SW480 (cell line): ENCODE data around the gene CDC7.
"Not testable (repeated sequence)": the region's sequence is repeated elsewhere in the genome, so short reads cannot be mapped to it uniquely, and the experiment has no call there.

Source experiments
- DNase-seq: peaks from one replicate; pipeline ENCODE4 v3.0.0-alpha.2; 2016; ENCODE audit warnings: low spot score

Gene CDC7

GRCh38 chr1:91511386-91511785 lies 10.7 kb downstream of the CDC7 start:
- DNase-seq, result peak; percentile 36

GRCh38 chr1:91513160-91513559 lies 12.5 kb downstream of the CDC7 start:
- no peak for DNase-seq

DNA sequence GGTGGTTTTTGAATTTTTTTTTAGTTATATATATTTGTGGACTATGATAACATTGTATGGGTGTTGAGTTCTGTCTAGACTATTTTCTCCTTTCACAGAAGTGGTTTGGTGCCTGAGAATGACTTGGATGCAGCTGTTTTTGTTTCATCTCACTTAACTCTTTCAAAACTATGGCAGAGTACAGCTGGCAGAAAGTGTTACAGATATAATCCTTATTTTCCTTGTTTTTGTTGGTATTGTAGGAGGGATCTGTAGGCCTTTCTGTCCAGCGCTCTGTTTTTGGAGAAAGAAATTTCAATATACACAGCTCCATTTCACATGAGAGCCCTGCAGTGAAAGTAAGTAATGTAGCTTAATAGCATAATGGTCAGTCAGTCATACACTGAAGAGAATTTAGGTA lies 13.1 kb downstream of the CDC7 start:
- no peak for DNase-seq

DNA sequence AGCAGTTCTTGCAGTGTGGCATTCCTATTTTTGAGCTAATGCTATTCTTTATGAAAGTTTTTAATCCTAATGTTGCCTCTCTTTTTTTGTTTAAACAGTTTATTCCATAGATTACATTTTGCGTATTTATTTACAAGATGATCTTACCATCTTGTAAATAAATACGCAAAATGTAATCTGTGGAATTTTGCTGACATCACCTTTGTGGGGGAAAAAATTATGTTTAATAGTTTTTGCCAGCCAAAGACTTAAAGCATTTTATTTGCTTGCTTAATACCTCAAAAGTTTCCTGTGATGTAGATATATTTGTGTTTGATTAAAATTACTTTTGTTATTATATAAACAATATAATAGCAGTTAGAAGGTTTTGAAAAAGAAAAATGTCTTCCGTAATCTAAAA lies 15.3 kb downstream of the CDC7 start:
- no peak for DNase-seq

DNA sequence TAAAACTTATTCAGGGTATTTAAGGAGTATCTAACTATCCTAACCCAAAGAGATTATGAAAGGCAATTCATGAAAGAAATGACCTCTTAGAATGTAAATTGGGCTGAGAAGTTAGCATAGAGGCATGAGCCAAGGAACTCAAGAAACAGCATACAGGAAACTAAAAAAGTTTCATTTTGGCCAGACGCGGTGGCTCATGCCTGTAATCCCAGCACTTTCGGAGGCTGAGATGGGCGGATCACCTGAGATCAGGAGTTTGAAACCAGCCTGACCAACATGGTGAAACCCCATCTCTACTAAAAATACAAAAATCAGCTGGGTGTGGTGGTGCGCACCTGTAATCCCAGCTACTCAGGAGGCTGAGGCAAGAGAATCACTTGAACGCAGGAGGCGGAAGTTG lies 16.0 kb downstream of the CDC7 start:
- not testable (repeated sequence) for DNase-seq

- DNase-seq, result not testable (repeated sequence)
Measured at GRCh38 chr1:91519167-91519566, 18.5 kb downstream of the CDC7 start.

DNA sequence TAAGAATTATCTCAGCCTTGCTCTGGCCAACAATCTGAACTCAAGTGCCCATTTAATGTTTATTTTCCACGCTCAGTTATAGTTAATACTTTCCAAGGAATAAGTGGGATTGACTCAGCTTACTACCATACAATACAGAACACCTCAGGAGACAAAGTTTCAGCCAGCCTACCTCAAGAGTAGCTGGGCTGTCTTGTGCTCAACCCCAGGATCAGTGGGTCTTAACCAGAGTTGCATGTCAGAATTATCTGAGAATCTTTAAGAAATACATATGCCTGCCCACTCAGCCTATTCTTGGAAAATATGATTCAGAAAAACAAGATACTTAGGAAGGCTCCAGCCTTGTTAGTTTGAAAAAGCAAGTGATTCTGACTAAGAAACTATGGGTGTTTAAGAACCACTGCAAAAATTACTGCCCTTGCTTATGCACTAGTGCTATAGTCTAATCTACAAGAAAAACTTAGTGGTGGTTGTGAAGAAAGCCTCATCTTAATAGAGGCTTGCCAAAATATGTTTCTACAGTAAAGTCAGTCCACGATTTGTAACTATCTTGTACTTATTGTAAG lies 20.4 kb downstream of the CDC7 start:
- no peak for DNase-seq

GRCh38 chr1:91523482-91523881 lies 22.8 kb downstream of the CDC7 start:
- DNase-seq, result no peak

DNA sequence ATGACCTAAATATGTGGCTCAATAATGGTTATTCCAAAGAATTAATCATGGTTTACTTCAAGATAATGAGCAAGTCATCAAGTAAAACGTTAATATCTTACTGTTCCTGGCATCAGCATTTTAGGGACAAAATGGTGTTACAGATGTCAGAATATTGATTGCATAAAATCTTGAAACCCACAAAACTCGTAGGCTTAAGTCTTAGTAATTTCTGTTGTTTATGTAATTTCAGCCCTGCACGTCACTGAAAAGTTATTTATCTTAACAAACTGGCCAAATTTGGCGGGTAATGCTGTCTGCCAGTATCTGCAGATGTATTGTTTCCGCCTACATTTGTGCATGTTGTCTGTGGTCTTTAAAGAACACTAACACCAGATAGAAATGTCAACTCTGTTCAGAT lies 25.8 kb downstream of the CDC7 start:
- no peak for DNase-seq

GRCh38 chr1:91527266-91527765 lies 26.7 kb downstream of the CDC7 start:
- no peak for DNase-seq

- no peak for DNase-seq
Measured at GRCh38 chr1:91527781-91528180, 27.1 kb downstream of the CDC7 start.

GRCh38 chr1:91529856-91530255 lies 29.2 kb downstream of the CDC7 start:
- peak; percentile 24 for DNase-seq

DNA sequence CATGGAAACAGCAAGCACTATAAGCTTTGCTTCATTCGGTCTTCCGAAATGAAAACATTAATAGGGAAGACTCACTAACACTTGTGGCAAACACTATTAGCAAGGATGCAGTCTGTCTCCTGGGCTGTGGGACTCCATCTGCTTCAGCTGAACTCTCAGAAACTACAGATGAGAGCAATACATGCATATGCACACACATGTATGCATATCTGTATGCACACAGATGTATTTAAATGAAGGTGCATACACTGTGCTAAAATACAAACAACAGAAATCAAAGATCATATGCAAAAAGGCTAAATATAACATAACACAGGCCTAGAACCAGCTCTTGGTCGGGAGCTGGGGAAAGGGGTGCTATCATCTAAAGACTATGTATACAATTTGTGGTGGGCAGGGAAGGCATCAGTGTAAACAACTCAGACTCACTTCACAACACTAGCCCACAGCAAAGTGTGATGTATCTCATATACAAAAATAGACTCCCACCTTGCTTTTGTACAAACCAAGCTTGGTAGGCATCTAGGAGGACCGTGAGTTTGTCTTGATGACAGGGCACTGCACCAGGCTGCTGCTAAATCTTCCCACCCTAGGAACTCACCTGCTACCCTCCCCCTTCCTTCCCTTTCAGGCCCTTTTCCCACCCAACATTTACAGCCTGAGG lies 32.8 kb downstream of the CDC7 start:
- DNase-seq, result no peak

DNA sequence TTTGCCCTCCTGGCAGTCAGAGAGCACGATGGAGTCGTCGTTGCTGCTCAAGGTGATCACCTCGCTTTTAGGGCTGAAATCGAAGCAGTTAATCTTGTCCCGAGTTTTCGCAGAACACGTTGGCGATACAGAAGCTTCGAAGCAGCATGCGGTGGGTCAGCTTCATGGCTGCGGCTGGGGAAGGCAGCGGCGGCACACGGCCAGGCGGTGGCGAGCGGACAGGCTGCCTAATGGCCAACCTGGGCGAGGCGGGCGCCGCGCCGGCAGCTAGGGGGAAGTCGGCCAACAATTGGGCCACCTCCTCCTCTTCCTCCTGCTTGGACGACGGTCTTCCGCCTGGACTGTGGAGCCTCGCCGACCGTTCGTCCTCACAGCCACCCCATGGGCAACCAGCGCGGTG lies 34.8 kb downstream of the CDC7 start:
- no peak for DNase-seq

GRCh38 chr1:91537281-91537986 lies 36.8 kb downstream of the CDC7 start:
- DNase-seq, result no peak

DNA sequence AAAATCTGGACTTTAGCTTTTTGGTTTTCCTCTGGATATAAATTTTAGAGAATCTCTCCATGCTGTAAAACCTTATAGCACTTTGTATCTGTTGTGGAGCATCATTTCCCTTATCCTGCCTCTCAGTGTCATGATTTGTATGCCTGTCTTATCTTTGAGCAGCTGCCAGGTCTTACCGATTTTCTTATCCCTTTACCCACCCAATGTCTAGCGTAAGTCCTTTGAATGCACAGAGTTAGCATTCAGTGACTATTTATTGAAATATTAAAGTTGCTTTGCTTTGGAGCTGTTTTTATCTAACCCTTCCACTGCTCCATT lies 37.3 kb downstream of the CDC7 start:
- no peak for DNase-seq

DNA sequence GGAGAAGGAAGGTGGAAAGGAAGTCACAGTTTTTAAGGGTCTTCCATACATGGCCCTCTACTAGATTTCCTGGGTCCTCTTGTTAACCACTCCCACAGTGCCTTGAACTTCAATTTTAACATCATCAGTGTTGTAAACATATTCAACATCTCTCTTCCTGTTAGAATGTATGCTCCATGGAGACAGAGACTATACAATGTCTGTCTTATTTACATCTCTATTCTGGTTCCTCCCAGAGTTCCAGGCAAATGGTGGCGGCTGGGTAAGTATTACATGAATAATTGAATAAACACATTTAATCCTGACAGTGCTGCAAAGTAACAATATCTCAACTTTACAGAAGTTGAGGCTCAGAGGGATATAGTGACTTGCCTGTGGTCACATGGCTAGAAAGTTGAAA lies 40.3 kb downstream of the CDC7 start:
- no peak for DNase-seq

- no peak for DNase-seq
Measured at GRCh38 chr1:91541918-91542533, 41.4 kb downstream of the CDC7 start.

GRCh38 chr1:91545506-91546300 lies 45.1 kb downstream of the CDC7 start:
- no peak for DNase-seq

DNA sequence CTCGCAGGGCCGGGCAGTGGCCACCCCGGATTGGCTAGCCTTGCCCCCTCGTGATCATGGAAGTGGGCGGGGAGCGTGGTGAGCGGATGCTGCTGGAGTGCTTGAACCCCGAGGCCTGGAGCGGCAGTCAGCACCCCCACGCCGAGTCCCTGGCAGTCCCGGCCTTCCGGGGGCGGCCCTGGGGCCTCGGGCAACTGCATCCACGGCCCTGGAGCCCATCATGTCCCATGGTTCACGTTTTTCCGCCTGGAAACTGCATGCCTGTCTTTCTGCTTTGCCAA lies 45.6 kb downstream of the CDC7 start:
- DNase-seq, result no peak

- no peak for DNase-seq
Measured at GRCh38 chr1:91546876-91547275, 46.2 kb downstream of the CDC7 start.

GRCh38 chr1:91548376-91549040 lies 47.9 kb downstream of the CDC7 start:
- DNase-seq, result no peak
